ENCODE results near the gene NTRK1. TPM values are rescaled to one million over a fixed set of nuclear protein-coding genes. Genes with fewer than 3 reads are reported as not detected.

The NTRK1 gene
- total and polyA plus RNA-seq, 2 of the 4 experiments (the other 2 are of a cell fraction) = not detected

- WGBS, 2 experiments (ENCODE audit: extremely low coverage in 2 of 2, insufficient read length in 1 of 2) = no CpG with 5 or more reads among the region's 2 CpGs
- Histone ChIP-seq H2AK5ac (ENCODE audit: low read depth, low read length) (no peak overlapping the region), H3K27ac (ENCODE audit: insufficient read depth, low read length) (no peak overlapping the region), H2BK20ac (ENCODE audit: low read depth, low read length) (no peak overlapping the region), H3K18ac (ENCODE audit: low read depth, low read length) (no peak overlapping the region), H3K9me3 (ENCODE audit: control insufficient read depth, insufficient read depth, low read length) (no peaks in the 10 kb centered on the region), H2BK15ac (ENCODE audit: low read depth, low read length) (no peak overlapping the region), H3K56ac (ENCODE audit: extremely low read depth, insufficient read depth, low read length) (no peak overlapping the region), H3K14ac (replicated peaks; ENCODE audit: low read depth, low read length) (no peak overlapping the region), H4K8ac (ENCODE audit: low read depth in 2 of 2, low read length in 2 of 2) (no peak overlapping the region), H2AK9ac (replicated peaks; ENCODE audit: low read depth, low read length, poor library complexity) (no peak overlapping the region), H4K91ac (ENCODE audit: insufficient read depth, low read depth, low read length) (no peak overlapping the region), H3K27me3 (ENCODE audit: control insufficient read depth, insufficient read depth, low read length) (peaks cover 79% of the 10 kb centered on the region), H2BK5ac (ENCODE audit: low read depth, low read length, poor library complexity, severe bottlenecking) (no peak overlapping the region), H3K4ac (ENCODE audit: low read depth, low read length) (no peak overlapping the region), H2BK120ac (ENCODE audit: low read depth, low read length) (no peak overlapping the region), H3K4me1 (ENCODE audit: control insufficient read depth, insufficient read depth, low read length) (no peaks in the 10 kb centered on the region), H3K79me1 (ENCODE audit: low read depth in 1 of 2, low read length in 2 of 2) (no peaks in the 10 kb centered on the region), H3K23ac (ENCODE audit: low read depth, low read length) (no peak overlapping the region), H4K5ac (ENCODE audit: low read depth, low read length) (no peak overlapping the region), H3K36me3 (ENCODE audit: control insufficient read depth, insufficient read depth, low read length) (no peaks in the 10 kb centered on the region), H3K9me1 (ENCODE audit: insufficient read depth, low read length) (no peaks in the 10 kb centered on the region), H3K4me3 (ENCODE audit: insufficient read depth, low read depth, low read length) (no peak overlapping the region), H2AFZ (replicated peaks; ENCODE audit: low read length, poor library complexity) (no peak overlapping the region), H3K9ac (ENCODE audit: low read depth, low read length) (no peak overlapping the region), H3K4me2 (ENCODE audit: low read depth, low read length) (no peak overlapping the region), H4K20me1 (ENCODE audit: insufficient read depth, low read length) (no peaks in the 10 kb centered on the region)
- in situ Hi-C loops (cut with MboI; ENCODE audit: low sequenced_read_pairs) (no loop called here), intact Hi-C loops (cut with micrococcal nuclease) (no loop called here), dilution Hi-C loops (cut with HindIII; ENCODE audit: low sequenced_read_pairs, unreplicated experiment) (no loop called here)
- ATAC-seq (ENCODE audit: low read depth) (no peak), DNase-seq (no peak)
- TF ChIP-seq SMC3 (IDR thresholded peaks at IDR 0.05; ENCODE audit: low read depth, low read length) = no peak
- TF ChIP-seq MXI1 (IDR thresholded peaks at IDR 0.05; ENCODE audit: borderline replicate concordance, low read depth, low read length) = no peak
- TF ChIP-seq RAD21 (IDR thresholded peaks at IDR 0.05; ENCODE audit: low read length) = no peak
- TF ChIP-seq BHLHE40 (IDR thresholded peaks at IDR 0.05; ENCODE audit: low read depth, low read length) = no peak
- no peak for TF ChIP-seq POLR2A (IDR thresholded peaks at IDR 0.05; ENCODE audit: low read depth, low read length)
- TF ChIP-seq MAFK (IDR thresholded peaks at IDR 0.05; ENCODE audit: low read depth, low read length) = no peak
- no peak for TF ChIP-seq FOS (IDR thresholded peaks at IDR 0.05; ENCODE audit: low read depth, low read length)
- no peak for TF ChIP-seq CEBPB (IDR thresholded peaks at IDR 0.05; ENCODE audit: low read depth, low read length)
- no peak for TF ChIP-seq RFX5 (IDR thresholded peaks at IDR 0.05; ENCODE audit: low read depth, low read length)
- TF ChIP-seq, protein P1, sequence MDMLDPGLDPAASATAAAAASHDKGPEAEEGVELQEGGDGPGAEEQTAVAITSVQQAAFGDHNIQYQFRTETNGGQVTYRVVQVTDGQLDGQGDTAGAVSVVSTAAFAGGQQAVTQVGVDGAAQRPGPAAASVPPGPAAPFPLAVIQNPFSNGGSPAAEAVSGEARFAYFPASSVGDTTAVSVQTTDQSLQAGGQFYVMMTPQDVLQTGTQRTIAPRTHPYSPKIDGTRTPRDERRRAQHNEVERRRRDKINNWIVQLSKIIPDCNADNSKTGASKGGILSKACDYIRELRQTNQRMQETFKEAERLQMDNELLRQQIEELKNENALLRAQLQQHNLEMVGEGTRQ (IDR thresholded peaks at IDR 0.05; ENCODE audit: low read depth, low read length) = no peak
- TF ChIP-seq CHD1 (IDR thresholded peaks at IDR 0.05; ENCODE audit: low read depth, low read length) = no peak
- CTCF ChIA-PET = interaction anchor here (1.2 kb wide), 1 partner anchor 26 kb away, joined by 3 read pairs; no protein-coding TSS in a partner anchor
- no TSS peak for BruUV-seq (replicated peaks)
- POLR2A ChIA-PET (ENCODE audit: unreplicated experiment) = no interaction called here
Observed at GRCh38 chr1:156833603-156834002, 27.1 kb upstream of the NTRK1 start.
